ENCODE results near the gene PPP5C.

PPP5C gene

DNA sequence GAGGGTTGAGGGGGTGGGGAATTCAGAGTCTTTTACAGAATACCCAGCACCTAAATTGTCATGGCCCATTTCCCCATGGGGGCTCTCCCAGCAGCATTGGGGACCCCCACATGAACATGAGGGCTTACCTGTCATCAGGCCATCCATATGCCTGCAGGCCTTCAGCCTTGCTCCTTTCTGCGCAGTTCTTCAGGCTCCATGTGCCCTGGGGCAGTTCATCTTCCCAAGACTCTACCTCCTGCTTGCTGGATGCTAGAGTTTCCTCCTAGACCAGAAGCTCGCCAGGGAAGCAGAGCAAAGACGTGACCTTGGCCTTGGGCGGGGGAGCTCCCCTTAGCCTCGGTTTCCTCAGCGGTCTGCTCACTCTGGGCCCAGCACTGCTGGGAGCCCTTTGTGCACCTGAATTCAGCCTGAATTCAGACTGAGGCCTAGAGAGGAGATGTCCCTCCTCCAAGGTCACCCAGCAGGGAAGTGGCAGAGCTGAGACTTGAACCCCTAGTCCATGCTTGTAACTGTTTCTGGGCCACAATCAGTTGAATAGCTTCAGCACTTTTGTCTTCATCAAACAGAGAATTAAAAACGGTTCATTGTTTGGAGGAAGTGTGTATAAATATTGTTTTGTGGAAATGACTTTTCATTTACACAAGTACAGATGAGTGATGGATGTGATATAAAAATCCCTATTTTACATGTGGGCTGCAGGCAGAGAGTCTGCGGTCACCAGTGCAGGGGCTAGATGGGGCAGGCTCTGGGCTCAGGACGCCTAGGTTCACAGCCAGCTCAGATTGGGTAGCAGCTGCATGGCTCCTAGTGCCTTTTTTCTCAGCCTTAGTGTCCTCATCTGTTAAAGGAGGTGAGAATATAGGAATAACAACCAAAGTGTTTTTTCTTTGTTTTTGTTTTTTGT, 9.5 kb downstream of the PPP5C start:
- Histone ChIP-seq H3K23ac (ENCODE audit: low read length) (no peak overlapping the region), H4K91ac (ENCODE audit: low read depth, low read length) (peak overlapping the region; percentile 32), H3K27ac (ENCODE audit: low read depth, low read length) (peak overlapping the region; percentile 36), H3K4me3 (ENCODE audit: low read depth, low read length) (no peak overlapping the region), H4K12ac (ENCODE audit: low read depth, low read length) (no peak overlapping the region), H3K79me1 (ENCODE audit: low read length) (peaks cover 6% of the 10 kb centered on the region), H2BK5ac (ENCODE audit: low read depth, low read length, poor library complexity) (peak overlapping the region; percentile 16), H3K18ac (ENCODE audit: low read length) (no peak overlapping the region), H3K27me3 (ENCODE audit: insufficient read depth, low read length) (no peaks in the 10 kb centered on the region), H3K4me1 (ENCODE audit: control insufficient read depth in 1 of 2, insufficient read depth in 2 of 2, low read length in 2 of 2) (peaks cover 3 to 15% of the 10 kb centered on the region in 2 experiments), H3K9ac (ENCODE audit: low read length) (no peak overlapping the region), H3K36me3 (ENCODE audit: control insufficient read depth in 1 of 2, insufficient read depth in 2 of 2, low read length in 2 of 2) (peaks cover 35 to 36% of the 10 kb centered on the region in 2 experiments), H2AK5ac (ENCODE audit: low read length) (no peak overlapping the region), H3K14ac (ENCODE audit: low read length) (no peak overlapping the region), H3K79me2 (ENCODE audit: control insufficient read depth, insufficient read depth, low read length, poor library complexity) (no peaks in the 10 kb centered on the region), H3K4me2 (ENCODE audit: low read length) (no peak overlapping the region), H2BK12ac (ENCODE audit: low read length) (no peak overlapping the region), H3K9me3 (ENCODE audit: insufficient read depth, low read depth, low read length) (no peaks in the 10 kb centered on the region), H4K8ac (ENCODE audit: low read depth, low read length) (no peak overlapping the region), H3K4ac (ENCODE audit: low read depth, low read length) (no peak overlapping the region), H2BK120ac (ENCODE audit: insufficient read depth, low read length, poor library complexity) (no peak overlapping the region), H2AFZ (ENCODE audit: insufficient read depth, low read length, poor library complexity) (no peak overlapping the region)
- WGBS (ENCODE audit: extremely low coverage, insufficient coverage, insufficient read length), result no CpG with 5 or more reads among the region's 9 CpGs
- DNase-seq, result no peak

DNA sequence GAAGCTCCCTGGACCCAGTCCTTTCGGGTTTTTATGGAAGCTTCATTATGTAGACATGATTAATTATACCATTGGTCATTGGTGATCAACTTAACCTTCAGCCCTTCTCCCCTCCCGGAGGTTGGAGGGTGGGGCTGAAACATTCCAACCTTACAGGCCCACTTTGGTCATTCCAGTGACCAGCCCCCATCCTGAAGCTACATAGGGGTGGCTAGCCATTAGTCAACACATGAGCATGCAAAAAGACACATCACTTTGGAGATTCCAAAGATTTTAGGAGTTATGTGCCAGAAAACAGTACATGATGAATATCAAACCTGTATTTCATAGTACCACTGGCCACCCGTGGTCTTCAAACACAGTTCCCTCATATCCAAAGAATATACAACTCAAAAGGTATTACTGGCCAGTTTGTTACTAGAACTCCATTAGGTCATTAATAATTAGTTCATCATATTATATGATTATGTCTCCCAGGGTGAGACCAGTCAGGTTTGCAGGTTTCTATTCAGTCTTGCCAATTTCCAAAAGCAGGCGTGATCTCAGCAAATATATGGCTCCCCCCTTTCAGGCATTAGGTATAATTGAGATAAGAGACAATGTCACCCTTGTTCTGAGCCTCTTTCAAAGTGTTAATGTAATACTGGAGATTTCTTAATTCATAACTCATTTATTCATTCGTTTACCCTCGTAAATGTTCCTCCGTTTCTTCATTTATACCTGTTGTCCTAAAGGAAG, 11.1 kb downstream of the PPP5C start:
- no peak overlapping the region for H3K14ac ChIP-seq (ENCODE audit: low read length)
- H4K8ac ChIP-seq (ENCODE audit: low read depth, low read length), result no peak overlapping the region
- peak; percentile 70 to 87 for DNase-seq
- peak overlapping the region; percentile 6 for H3K9ac ChIP-seq (ENCODE audit: low read length)
- H3K27ac ChIP-seq (ENCODE audit: low read depth, low read length), result no peak overlapping the region
- H2BK12ac ChIP-seq (ENCODE audit: low read length), result no peak overlapping the region
- peaks cover 30 to 33% of the 10 kb centered on the region in 2 experiments for H3K36me3 ChIP-seq (ENCODE audit: control insufficient read depth in 1 of 2, insufficient read depth in 2 of 2, low read length in 2 of 2)
- H2AK5ac ChIP-seq (ENCODE audit: low read length), result no peak overlapping the region
- no peak overlapping the region for H2BK120ac ChIP-seq (ENCODE audit: insufficient read depth, low read length, poor library complexity)
- no peak overlapping the region for H3K4me3 ChIP-seq (ENCODE audit: low read depth, low read length)
- H4K12ac ChIP-seq (ENCODE audit: low read depth, low read length), result no peak overlapping the region
- WGBS (ENCODE audit: extremely low coverage, insufficient coverage, insufficient read length), result 100% methylated on average over 3 of the region's 7 CpGs
- H3K4me1 ChIP-seq (ENCODE audit: control insufficient read depth in 1 of 2, insufficient read depth in 2 of 2, low read length in 2 of 2), result peaks cover 3 to 15% of the 10 kb centered on the region in 2 experiments
- H3K9me3 ChIP-seq (ENCODE audit: insufficient read depth, low read depth, low read length), result no peaks in the 10 kb centered on the region
- H3K23ac ChIP-seq (ENCODE audit: low read length), result no peak overlapping the region
- H4K91ac ChIP-seq (ENCODE audit: low read depth, low read length), result no peak overlapping the region
- H3K79me1 ChIP-seq (ENCODE audit: low read length), result peaks cover 6% of the 10 kb centered on the region
- no peak overlapping the region for H3K4ac ChIP-seq (ENCODE audit: low read depth, low read length)
- H3K4me2 ChIP-seq (ENCODE audit: low read length), result no peak overlapping the region
- no peaks in the 10 kb centered on the region for H3K27me3 ChIP-seq (ENCODE audit: insufficient read depth, low read length)
- no peak overlapping the region for H3K18ac ChIP-seq (ENCODE audit: low read length)
- H2BK5ac ChIP-seq (ENCODE audit: low read depth, low read length, poor library complexity), result no peak overlapping the region
- no peaks in the 10 kb centered on the region for H3K79me2 ChIP-seq (ENCODE audit: control insufficient read depth, insufficient read depth, low read length, poor library complexity)
- H2AFZ ChIP-seq (ENCODE audit: insufficient read depth, low read length, poor library complexity), result no peak overlapping the region

DNA sequence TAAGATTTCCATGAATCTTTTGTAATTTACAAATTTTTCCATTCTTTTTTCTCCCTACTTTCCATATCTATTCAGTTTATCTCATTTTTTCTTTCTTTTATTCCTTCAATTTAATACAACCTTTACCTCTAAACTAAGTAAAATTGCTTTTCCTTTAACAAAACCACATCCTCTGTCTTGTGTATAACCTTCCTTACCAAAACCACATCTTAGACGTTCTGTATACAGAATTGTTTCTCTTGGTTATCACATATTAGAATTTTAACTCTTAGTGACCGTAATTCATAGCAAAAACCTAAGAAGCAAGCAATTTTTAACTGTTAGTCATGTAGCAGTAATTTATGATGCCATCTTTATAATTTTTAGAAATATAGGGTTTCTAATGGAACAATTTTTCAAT, 15.0 kb downstream of the PPP5C start:
- H2BK120ac ChIP-seq (ENCODE audit: insufficient read depth, low read length, poor library complexity), result no peak overlapping the region
- H3K4me1 ChIP-seq (ENCODE audit: control insufficient read depth in 1 of 2, insufficient read depth in 2 of 2, low read length in 2 of 2), result peaks cover 3 to 8% of the 10 kb centered on the region in 2 experiments
- no peak overlapping the region for H3K9ac ChIP-seq (ENCODE audit: low read length)
- DNase-seq, result no peak
- H3K18ac ChIP-seq (ENCODE audit: low read length), result no peak overlapping the region
- no peak overlapping the region for H2BK12ac ChIP-seq (ENCODE audit: low read length)
- WGBS (ENCODE audit: extremely low coverage, insufficient coverage, insufficient read length), result no CpG with 5 or more reads among the region's 2 CpGs
- no peak overlapping the region for H3K14ac ChIP-seq (ENCODE audit: low read length)
- no peak overlapping the region for H3K4me2 ChIP-seq (ENCODE audit: low read length)
- peaks cover 1% of the 10 kb centered on the region for H3K79me1 ChIP-seq (ENCODE audit: low read length)
- no peak overlapping the region for H3K4me3 ChIP-seq (ENCODE audit: low read depth, low read length)
- peaks cover 13% of the 10 kb centered on the region in 2 experiments for H3K36me3 ChIP-seq (ENCODE audit: control insufficient read depth in 1 of 2, insufficient read depth in 2 of 2, low read length in 2 of 2)
- no peak overlapping the region for H3K27ac ChIP-seq (ENCODE audit: low read depth, low read length)
- H3K4ac ChIP-seq (ENCODE audit: low read depth, low read length), result no peak overlapping the region
- H4K8ac ChIP-seq (ENCODE audit: low read depth, low read length), result no peak overlapping the region
- no peak overlapping the region for H3K23ac ChIP-seq (ENCODE audit: low read length)
- no peak overlapping the region for H2BK5ac ChIP-seq (ENCODE audit: low read depth, low read length, poor library complexity)
- no peak overlapping the region for H2AFZ ChIP-seq (ENCODE audit: insufficient read depth, low read length, poor library complexity)
- no peaks in the 10 kb centered on the region for H3K27me3 ChIP-seq (ENCODE audit: insufficient read depth, low read length)
- H4K91ac ChIP-seq (ENCODE audit: low read depth, low read length), result no peak overlapping the region
- H3K79me2 ChIP-seq (ENCODE audit: control insufficient read depth, insufficient read depth, low read length, poor library complexity), result no peaks in the 10 kb centered on the region
- no peak overlapping the region for H2AK5ac ChIP-seq (ENCODE audit: low read length)
- H4K12ac ChIP-seq (ENCODE audit: low read depth, low read length), result no peak overlapping the region
- H3K9me3 ChIP-seq (ENCODE audit: insufficient read depth, low read depth, low read length), result no peaks in the 10 kb centered on the region

DNA sequence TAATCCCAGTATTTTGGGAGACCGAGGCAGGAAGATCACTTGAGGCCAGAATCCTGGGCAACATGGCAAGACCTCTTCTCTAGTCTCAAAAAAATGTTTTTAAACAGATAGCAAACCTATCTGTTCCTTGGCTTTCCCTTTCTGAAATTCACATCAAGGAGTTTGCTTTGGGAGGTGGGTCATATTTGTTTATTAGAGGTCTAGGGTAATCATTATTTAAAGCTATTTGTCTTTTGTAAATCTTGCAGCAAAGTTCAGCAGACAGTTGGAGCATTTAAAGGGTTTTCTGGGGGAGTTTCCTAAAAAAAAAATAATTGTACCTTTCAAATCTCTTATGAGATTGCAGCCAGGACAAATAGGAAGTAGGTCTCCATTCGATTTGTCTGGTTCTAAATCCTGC, 17.5 kb downstream of the PPP5C start:
- no peak overlapping the region for H3K23ac ChIP-seq (ENCODE audit: low read length)
- H3K79me1 ChIP-seq (ENCODE audit: low read length), result no peaks in the 10 kb centered on the region
- DNase-seq, result no peak

More for the DNA sequence above, 17.5 kb downstream of the PPP5C start:
- Histone ChIP-seq H3K4me3 (ENCODE audit: low read depth, low read length) (no peak overlapping the region), H4K8ac (ENCODE audit: low read depth, low read length) (no peak overlapping the region), H2BK12ac (ENCODE audit: low read length) (no peak overlapping the region), H2AFZ (ENCODE audit: insufficient read depth, low read length, poor library complexity) (no peak overlapping the region), H3K36me3 (ENCODE audit: control insufficient read depth in 1 of 2, insufficient read depth in 2 of 2, low read length in 2 of 2) (peaks cover 9 to 22% of the 10 kb centered on the region in 2 experiments), H4K12ac (ENCODE audit: low read depth, low read length) (no peak overlapping the region), H3K27me3 (ENCODE audit: insufficient read depth, low read length) (no peaks in the 10 kb centered on the region), H3K4me2 (ENCODE audit: low read length) (no peak overlapping the region), H4K91ac (ENCODE audit: low read depth, low read length) (no peak overlapping the region), H2BK5ac (ENCODE audit: low read depth, low read length, poor library complexity) (no peak overlapping the region), H3K9ac (ENCODE audit: low read length) (no peak overlapping the region), H3K4ac (ENCODE audit: low read depth, low read length) (no peak overlapping the region), H3K9me3 (ENCODE audit: insufficient read depth, low read depth, low read length) (peaks cover 2% of the 10 kb centered on the region), H3K18ac (ENCODE audit: low read length) (no peak overlapping the region), H3K79me2 (ENCODE audit: control insufficient read depth, insufficient read depth, low read length, poor library complexity) (no peaks in the 10 kb centered on the region), H2AK5ac (ENCODE audit: low read length) (no peak overlapping the region), H3K27ac (ENCODE audit: low read depth, low read length) (no peak overlapping the region), H3K4me1 (ENCODE audit: control insufficient read depth in 1 of 2, insufficient read depth in 2 of 2, low read length in 2 of 2) (no peaks in the 10 kb centered on the region), H2BK120ac (ENCODE audit: insufficient read depth, low read length, poor library complexity) (no peak overlapping the region), H3K14ac (ENCODE audit: low read length) (no peak overlapping the region)
- WGBS (ENCODE audit: extremely low coverage, insufficient coverage, insufficient read length), result no CpG with 5 or more reads among the region's 2 CpGs
